ENCODE results near the gene C4BPA.

The C4BPA gene

GRCh38 chr1:207194197-207194596 lies 90.2 kb downstream of the C4BPA start:
- no peak for DNase-seq

Data from NCI-H1092 treated with DMSO at 0.1 percent for 48 hours (cell line).